ENCODE results near the gene PPP1R9B.

The PPP1R9B gene

DNA sequence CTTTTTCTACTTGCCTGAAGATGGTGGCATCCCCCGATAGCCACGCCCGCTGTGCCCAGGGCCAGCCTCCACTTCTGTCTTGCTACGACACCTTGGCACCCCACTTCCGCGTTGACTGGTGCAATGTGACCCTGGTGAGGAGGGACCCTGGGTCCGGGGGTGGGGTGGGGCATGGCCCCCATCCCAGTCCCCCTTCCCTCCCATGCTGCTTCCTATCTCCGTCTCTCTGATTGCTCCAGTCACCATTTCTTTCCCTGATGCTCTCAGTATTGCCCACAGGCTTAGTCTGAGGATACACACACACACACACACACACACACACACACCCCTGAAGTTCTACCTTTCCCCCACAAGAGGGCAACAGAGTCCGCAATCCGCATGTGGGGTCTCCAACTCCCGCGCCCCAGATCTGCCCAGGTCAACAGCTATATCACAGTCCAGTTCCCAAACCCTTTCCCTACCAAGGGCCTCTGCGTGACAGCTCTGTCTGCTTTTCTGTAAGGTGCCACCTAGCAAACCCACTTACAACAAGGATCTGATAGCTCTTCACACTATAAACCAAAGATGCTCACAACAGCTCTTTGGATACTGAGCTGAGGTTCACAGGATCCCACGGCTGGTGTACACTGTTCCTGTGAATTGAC lies 18.8 kb upstream of the PPP1R9B start:
- Mint-ChIP-seq H3K27me3 (no peaks in the 10 kb centered on the region), H3K4me3 (peak overlapping the region; percentile 69 to 81), H3K9me3 (no peaks in the 10 kb centered on the region), H3K27ac (peak overlapping the region; percentile 5 to 12), H3K4me1 (peaks cover 34% of the 10 kb centered on the region)
- DNase-seq = peak; percentile 75
- ATAC-seq = peak; percentile 81

DNA sequence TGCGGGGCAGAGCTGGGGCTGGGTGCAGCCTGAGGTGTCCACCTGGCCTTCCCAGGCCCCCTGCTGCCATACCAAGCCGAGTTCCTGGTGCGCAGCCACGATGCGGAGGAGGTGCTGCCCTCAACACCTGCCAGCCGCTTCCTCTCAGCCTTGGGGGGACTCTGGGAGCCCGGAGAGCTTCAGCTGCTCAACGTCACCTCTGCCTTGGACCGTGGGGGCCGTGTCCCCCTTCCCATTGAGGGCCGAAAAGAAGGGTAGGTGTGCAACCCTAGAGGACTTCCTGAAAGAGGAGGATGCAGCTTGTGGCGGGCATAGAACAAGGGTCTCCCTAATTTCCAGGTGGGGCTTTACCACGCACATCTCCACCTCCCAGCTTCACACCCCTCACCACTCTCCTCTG lies 17.8 kb upstream of the PPP1R9B start:
- H3K9me3 Mint-ChIP-seq = no peaks in the 10 kb centered on the region
- peak overlapping the region; percentile 69 to 81 for H3K4me3 Mint-ChIP-seq
- H3K27me3 Mint-ChIP-seq = no peaks in the 10 kb centered on the region
- H3K4me1 Mint-ChIP-seq = peaks cover 43% of the 10 kb centered on the region
- H3K27ac Mint-ChIP-seq = peak overlapping the region in 1 of 2 donors; percentile 12
- ATAC-seq (no peak), DNase-seq (no peak)

DNA sequence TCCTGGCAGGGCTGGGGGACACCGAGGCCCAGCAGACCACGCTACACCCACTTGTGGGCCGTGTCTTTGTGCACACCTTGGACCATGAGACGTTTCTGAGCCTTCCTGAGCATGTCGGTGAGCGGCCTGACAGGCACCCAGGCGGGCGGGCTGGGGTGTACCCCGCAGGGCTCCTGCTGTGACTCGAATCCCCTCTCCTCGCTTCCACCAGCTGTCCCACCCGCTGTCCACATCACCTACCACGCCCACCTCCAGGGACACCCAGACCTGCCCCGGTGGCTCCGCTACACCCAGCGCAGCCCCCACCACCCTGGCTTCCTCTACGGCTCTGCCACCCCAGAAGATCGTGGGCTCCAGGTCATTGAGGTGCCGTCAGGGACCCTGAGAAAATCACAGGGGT lies 16.9 kb upstream of the PPP1R9B start:
- peaks cover 52% of the 10 kb centered on the region for H3K4me1 Mint-ChIP-seq
- no peaks in the 10 kb centered on the region for H3K9me3 Mint-ChIP-seq
- H3K4me3 Mint-ChIP-seq = no peak overlapping the region
- H3K27ac Mint-ChIP-seq = no peak overlapping the region
- no peak for ATAC-seq
- DNase-seq = no peak
- H3K27me3 Mint-ChIP-seq = no peaks in the 10 kb centered on the region

DNA sequence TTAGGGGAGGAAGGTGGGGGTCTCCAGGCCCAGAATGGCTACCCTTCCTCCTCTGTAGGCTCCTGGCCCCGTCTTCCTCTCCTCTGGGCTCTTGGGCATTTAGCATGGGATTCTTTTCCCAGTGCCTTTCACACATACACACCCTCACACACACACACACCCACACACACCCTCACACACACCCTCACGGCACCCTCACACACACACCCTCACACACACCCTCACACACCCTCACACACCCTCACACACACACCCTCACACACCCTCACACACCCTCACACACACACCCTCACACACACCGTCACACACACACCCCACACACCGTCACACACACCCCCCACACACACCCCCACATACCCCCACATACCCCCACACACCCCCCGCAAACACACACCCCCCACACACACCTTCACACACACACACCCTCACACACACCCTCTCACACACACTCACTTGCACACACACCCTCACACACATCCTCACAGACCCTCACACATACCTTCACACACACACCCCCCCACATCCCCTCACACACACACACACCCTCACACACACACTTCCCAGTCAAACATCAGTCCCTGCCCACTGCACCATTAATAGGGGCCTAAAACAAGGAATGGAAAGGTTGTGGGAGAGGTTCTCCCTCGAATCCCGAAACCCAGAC lies 16.2 kb upstream of the PPP1R9B start:
- Mint-ChIP-seq H3K4me3 (no peak overlapping the region), H3K27ac (peak overlapping the region in 1 of 2 donors; percentile 28)
- no peak for ATAC-seq

DNA sequence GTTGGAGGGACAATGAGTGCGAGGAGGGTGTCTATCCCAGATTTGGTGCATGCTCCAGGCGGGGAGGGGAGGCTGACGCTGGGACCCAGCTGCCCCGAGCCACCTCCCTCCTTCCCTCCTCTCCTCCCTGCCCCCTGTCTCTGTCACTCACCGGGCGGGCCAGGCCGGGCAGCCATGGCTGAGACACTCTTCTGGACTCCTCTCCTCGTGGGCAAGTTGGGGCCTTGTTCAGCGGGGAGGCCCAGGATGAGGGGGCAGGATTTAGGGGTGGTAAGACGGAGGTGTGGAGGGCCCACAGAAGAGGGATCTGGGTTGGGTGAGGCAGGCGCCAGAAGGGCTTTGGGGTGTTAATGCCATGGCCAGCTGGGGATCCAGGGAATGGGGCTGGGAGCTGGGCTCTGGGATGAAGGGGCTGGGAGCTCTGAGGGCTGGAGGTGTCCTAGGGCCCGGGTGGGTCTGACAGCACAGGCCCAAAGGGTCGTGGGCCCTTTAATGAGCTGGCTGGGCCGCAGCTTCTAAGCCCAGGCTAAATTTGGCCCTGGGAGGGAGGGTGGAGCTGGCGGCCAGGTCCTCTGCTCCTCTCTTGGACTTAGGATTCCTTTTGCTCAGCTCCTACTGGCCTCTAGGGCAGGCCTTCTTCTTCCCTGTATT lies 15.5 kb upstream of the PPP1R9B start, which contains the start of gene SGCA:
TSS of gene SGCA (plus strand) at position 139 of the 651 bp plus-strand sequence. CDS start at position 175, 36 bp downstream.
- Mint-ChIP-seq H3K4me3 (no peak within 1 kb of the TSS), H3K9me3 (no peaks in the 10 kb centered on the region), H3K4me1 (peaks cover 61% of the 10 kb centered on the region), H3K27me3 (no peaks in the 10 kb centered on the region), H3K27ac (peak within 1 kb of the TSS; percentile 34 to 91)
- DNase-seq (no peak), ATAC-seq (no peak)

More for the DNA sequence above, 16.2 kb upstream of the PPP1R9B start:
- H3K4me1 Mint-ChIP-seq = peaks cover 60% of the 10 kb centered on the region
- no peak for DNase-seq
- H3K27me3 Mint-ChIP-seq = no peaks in the 10 kb centered on the region
- no peaks in the 10 kb centered on the region for H3K9me3 Mint-ChIP-seq

DNA sequence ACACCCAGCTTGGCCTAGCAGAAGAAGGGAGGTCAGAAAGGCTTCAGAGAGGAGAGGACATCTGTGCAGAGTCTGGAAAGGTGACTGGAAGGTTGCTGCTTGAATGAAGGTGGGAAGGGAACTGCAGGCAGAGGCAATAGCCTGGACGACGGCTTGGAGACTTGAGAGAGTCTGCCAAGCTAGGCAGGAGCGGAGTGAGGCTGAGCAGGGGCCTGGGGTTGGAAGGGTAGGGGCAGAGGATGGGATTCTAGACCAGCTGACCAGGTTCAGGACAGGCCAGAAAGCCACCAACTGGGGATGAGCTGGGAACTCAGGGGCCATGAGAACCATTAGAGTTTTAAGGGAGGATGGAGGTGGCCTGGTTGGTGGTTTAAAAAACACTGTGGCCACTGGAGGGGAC lies 15.0 kb upstream of the PPP1R9B start:
- H3K27ac Mint-ChIP-seq = peak overlapping the region; percentile 34 to 91
- no peak overlapping the region for H3K4me3 Mint-ChIP-seq
- H3K27me3 Mint-ChIP-seq = no peaks in the 10 kb centered on the region
- peaks cover 65% of the 10 kb centered on the region for H3K4me1 Mint-ChIP-seq
- ATAC-seq = no peak
- H3K9me3 Mint-ChIP-seq = no peaks in the 10 kb centered on the region
- DNase-seq = no peak

DNA sequence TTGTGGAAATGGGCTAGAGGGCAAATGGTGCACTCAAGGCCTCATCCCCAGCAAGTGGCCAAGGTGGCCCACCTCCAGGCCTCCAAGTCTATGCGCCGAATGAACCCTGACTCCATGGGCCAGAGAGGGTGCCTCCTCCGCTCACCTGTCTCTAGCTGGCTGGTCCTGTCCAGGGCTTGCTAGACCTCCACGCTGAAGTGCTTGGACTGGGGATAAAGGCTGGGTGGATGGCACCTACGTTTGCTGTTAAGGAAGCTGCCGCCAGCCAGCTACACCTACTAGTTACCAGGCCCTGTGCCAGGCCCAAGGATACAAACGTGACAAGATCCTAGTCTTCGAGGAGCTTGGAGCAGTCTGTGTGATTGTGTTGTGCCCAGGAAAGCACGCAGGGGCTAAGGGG lies 14.6 kb upstream of the PPP1R9B start:
- no peak overlapping the region for H3K4me3 Mint-ChIP-seq
- H3K9me3 Mint-ChIP-seq = no peaks in the 10 kb centered on the region
- DNase-seq (no peak), ATAC-seq (no peak)
- H3K27me3 Mint-ChIP-seq = no peaks in the 10 kb centered on the region
- H3K27ac Mint-ChIP-seq = peak overlapping the region in 1 of 2 donors; percentile 91
- H3K4me1 Mint-ChIP-seq = peaks cover 69% of the 10 kb centered on the region

DNA sequence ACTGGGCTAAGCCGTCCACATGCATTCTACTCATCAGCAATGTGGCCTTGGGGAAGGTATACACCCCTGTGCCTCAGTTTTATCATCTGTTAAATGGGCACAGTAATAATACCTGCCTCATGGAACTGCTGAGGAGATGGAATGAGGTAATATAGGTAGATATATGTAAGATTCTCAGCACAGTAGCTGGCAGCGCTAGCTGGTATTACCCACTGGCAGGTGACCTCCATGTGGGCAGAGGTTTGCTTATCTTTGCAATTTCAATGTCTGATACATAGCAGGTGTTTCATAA lies 14.2 kb upstream of the PPP1R9B start:
- DNase-seq (no peak), ATAC-seq (no peak)
- no peaks in the 10 kb centered on the region for H3K27me3 Mint-ChIP-seq
- no peak overlapping the region for H3K4me3 Mint-ChIP-seq
- H3K27ac Mint-ChIP-seq = no peak overlapping the region
- peaks cover 71% of the 10 kb centered on the region for H3K4me1 Mint-ChIP-seq
- H3K9me3 Mint-ChIP-seq = no peaks in the 10 kb centered on the region

DNA sequence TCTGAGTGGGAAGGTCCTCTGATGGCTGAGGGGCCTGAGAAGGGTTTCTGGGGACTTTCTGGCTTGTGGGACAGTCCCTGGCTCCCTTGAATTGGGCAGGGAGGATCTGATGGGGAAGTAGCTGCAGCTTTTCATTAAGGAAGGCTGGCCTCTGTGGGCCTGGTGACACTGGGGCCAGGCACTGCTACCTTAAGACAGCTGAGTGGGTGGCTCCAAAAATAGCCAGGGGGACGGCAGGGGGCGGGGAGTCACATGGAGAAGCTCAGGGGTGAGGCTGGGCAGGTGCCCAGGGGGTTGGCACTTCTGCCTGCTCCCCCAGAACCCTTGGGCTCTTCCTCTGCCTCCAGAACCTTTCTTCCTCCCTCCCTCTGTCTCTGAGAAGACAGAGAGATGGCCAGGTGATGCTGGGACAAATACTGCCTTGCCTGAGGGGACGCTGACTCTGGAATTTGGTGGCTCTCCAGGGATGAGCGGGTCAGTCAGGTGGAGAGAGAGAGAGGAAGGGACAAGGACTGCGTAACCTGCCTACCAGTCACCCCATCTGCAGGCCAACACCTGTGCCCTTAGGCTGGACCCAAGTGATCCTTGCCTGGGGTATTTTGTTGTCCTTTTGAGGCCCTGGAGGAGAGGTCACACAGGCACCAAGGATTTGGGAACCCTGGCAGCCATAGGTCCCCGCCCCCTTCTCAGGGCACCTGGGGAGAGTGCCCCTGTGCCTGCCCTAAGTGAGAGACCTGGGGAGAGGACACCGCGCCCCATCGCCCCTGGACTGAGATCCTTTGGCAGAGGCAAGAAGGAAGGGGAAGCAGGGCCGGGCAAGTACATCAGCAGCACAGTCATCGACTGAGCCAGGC lies 13.6 kb upstream of the PPP1R9B start:
- Mint-ChIP-seq H3K4me1 (peaks cover 65% of the 10 kb centered on the region), H3K9me3 (no peaks in the 10 kb centered on the region), H3K27ac (peak overlapping the region in 1 of 2 donors; percentile 27), H3K27me3 (no peaks in the 10 kb centered on the region), H3K4me3 (peak overlapping the region; percentile 25 to 70)
- DNase-seq (no peak), ATAC-seq (peak; percentile 1)

DNA sequence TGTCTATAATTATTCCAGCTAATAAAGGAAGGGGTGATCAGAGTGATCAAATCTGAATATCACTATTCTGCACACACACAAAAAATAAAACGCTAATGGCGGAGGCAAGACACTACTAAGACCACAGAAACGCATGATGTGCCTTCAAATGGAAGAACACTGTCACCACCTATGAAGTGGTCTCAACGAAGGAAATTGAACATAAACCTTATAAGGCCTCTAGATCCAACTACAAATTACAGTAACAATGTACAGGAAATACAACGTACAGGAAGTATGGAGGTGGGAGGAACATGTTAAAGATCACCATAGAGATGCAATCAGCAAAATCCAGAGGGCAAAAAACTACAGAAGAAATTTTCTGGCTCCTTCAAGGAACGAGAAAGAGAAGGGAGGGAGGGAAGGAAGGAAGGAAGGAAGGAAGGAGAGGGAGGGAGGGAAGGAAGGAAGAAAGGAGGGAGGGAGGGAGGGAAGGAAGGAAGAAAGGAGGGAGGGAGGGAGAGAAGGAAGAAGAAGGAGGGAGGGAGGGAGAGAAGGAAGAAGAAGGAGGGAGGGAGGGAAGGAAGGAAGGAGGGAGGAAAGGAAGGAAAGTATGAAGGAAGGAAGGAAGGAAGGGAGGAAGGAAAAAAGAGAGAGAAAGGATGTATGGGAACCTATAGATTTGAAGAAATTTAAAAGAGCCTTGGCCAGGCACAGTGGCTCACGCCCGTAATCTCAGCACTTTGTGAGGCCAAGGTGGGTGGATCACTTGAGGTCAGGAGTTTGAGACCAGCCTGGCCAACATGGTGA lies 12.2 kb upstream of the PPP1R9B start:
- Mint-ChIP-seq H3K27me3 (no peaks in the 10 kb centered on the region), H3K27ac (peak overlapping the region; percentile 38 to 93), H3K4me1 (peaks cover 61% of the 10 kb centered on the region), H3K4me3 (peak overlapping the region; percentile 73 to 83), H3K9me3 (no peaks in the 10 kb centered on the region)
- DNase-seq (no peak), ATAC-seq (peak; percentile 27)

DNA sequence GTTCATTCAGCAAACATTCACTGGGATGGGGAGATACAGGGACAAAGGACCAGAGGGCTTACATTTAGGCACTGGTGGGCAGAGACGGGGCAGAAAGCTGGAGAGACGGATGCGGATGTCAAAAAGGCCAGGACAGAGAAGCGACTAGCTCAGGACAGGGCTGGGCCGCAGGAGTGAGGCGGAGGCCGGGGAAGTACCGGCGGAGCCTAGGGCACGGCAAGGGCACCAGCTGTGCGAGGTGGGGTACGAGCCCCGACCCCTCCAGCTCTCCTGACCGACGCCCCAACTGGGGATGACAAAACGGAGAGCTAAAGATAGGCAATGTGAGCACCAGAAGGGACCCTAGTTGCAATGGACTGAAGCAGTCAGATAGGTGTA lies 11.4 kb upstream of the PPP1R9B start:
- peaks cover 57% of the 10 kb centered on the region for H3K4me1 Mint-ChIP-seq
- no peak for DNase-seq
- no peaks in the 10 kb centered on the region for H3K27me3 Mint-ChIP-seq
- ATAC-seq = peak; percentile 10
- H3K27ac Mint-ChIP-seq = peak overlapping the region; percentile 97 to 98
- H3K4me3 Mint-ChIP-seq = peak overlapping the region; percentile 73 to 83
- no peaks in the 10 kb centered on the region for H3K9me3 Mint-ChIP-seq

DNA sequence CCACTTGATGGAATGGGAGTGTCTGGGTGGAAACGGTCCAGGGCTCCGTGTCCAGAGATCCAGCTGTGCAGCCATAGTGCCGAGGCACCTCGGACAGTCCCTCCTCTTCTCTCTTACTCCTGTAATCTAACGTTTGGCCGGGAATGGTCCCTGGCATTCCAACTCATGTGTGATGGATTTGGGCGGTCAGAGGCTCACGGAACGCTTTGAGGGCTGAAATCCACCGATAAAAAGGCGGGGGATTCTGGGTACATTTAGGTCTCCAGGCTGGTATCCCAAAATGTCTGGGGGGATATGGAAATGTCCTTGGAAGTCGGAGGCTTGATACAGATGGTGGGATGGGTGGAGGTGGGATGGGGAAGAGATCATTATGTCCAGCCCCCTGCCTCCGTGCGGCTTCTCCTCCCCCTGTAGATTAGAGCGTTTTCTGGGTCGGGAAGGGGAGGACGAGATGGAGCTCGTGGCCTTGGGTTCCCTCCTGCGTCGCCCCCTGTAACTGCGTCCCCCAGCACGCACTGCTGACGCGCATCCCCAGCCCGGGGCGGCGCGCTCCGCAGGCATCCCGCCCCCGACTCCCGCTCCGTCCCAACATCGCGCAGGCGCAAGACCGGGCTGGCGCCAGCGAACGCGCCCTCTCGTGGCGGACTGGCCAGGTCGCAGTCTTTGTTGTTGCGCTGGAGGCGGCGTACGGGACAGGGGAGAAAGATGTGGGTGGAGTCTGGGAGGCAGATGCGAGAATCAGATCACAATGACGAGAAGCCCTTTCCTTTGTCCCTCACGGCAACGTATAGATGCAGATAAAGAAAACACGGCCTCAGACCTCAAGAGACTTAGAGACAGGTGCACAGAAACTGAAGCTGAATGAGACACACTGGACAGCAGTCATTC lies 10.8 kb upstream of the PPP1R9B start:
- Mint-ChIP-seq H3K9me3 (no peaks in the 10 kb centered on the region), H3K27ac (peak overlapping the region; percentile 97 to 98), H3K4me1 (peaks cover 57% of the 10 kb centered on the region), H3K4me3 (peak overlapping the region; percentile 73 to 83), H3K27me3 (no peaks in the 10 kb centered on the region)
- peak; percentile 93 for ATAC-seq
- peak; percentile 98 for DNase-seq

DNA sequence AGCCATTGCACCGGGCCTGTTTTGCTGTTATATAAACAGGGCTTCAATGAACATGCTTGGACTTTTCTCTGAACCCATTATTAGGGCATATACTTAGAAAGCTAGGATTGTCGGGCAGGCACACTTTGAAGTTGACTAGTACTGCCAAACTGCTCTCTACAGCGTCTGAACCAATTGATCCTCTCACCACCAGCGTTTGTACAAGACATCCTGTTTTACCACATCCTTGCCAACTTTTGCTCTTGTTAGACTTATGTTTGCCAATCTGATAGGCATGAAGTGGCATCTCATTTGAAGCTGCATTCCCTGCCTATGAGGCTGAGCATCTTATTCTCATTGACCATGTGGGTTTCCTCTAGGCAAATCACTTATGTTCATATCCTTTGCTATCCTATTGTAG lies 7.4 kb upstream of the PPP1R9B start:
- ATAC-seq (no peak), DNase-seq (no peak)
- H3K27ac Mint-ChIP-seq = no peak overlapping the region
- no peak overlapping the region for H3K4me3 Mint-ChIP-seq
- no peaks in the 10 kb centered on the region for H3K9me3 Mint-ChIP-seq
- no peaks in the 10 kb centered on the region for H3K27me3 Mint-ChIP-seq
- peaks cover 69% of the 10 kb centered on the region for H3K4me1 Mint-ChIP-seq

DNA sequence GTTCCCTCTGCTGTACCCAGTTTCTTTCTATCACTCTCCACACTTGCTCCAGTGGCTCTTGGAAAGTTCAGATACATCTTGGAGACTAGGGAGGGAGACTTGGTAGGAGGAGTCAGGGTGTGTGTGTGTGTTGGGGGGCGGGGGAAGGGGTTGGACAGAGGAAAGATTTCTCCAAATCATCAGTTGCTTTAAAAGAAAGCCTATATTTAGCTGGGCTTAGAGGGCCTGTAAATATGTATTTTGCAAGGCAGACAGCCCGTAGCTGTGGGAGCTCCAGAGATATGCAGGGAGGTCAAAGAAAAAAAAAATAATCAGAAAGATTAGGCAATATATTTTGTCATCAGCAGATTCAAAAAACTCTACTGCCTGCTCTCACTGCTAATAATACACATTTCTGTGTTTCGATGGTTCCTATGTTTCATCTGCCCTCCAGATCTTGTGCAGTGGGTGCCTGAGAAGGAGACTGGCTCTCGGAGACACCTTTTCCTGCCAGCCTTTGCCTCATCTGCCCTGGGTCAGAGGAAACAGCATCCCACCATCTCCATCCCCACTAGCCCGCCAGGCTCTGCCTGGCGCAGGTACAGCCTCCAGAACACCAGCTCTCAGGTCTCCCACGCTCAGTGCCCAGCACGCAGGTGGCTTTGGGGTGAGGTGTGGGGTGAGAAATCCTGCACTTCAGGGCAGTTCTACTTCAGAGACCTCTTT lies 4.8 kb upstream of the PPP1R9B start:
- peaks cover 58% of the 10 kb centered on the region for H3K4me1 Mint-ChIP-seq
- H3K9me3 Mint-ChIP-seq = no peaks in the 10 kb centered on the region
- ATAC-seq (no peak), DNase-seq (no peak)
- peak overlapping the region; percentile 44 to 55 for H3K4me3 Mint-ChIP-seq
- H3K27me3 Mint-ChIP-seq = no peaks in the 10 kb centered on the region
- peak overlapping the region in 1 of 2 donors; percentile 69 for H3K27ac Mint-ChIP-seq
